Nephron (organoid): ENCODE results near the gene MICALL2.

Experiments
- H3K27ac Mint-ChIP-seq, 3 experiments: 2 replicates each; pipeline ENCODE4 v1.8.0; 2020; ENCODE audit warnings: mixed read lengths in 3 of 3, mild to moderate bottlenecking in 2 of 3, moderate library complexity in 1 of 3
- H3K27me3 Mint-ChIP-seq: 2 replicates; pipeline ENCODE4 v1.8.0; 2021; ENCODE audit warnings: low read depth, mild to moderate bottlenecking, moderate library complexity, mixed read lengths
- H3K36me3 Mint-ChIP-seq: 2 replicates; pipeline ENCODE4 v1.8.0; 2020; ENCODE audit warnings: low read depth, mixed read lengths
- H3K4me1 Mint-ChIP-seq: 2 replicates; pipeline ENCODE4 v1.8.0; 2020; ENCODE audit warnings: mixed read lengths
- H3K4me3 Mint-ChIP-seq, 3 experiments: 2 replicates each; pipeline ENCODE4 v1.8.0; 2020; ENCODE audit warnings: mild to moderate bottlenecking in 3 of 3, mixed read lengths in 3 of 3, moderate library complexity in 2 of 3
- H3K9me3 Mint-ChIP-seq: 2 replicates; pipeline ENCODE4 v1.8.0; 2020; ENCODE audit warnings: mixed read lengths
- CTCF ChIP-seq, 3 experiments: fragments of 200-600 bp; sonication (generic); IDR thresholded peaks; one replicate each; pipeline ENCODE4 v1.5.0; 2021; ENCODE audit warnings: antibody characterized with exemption in 3 of 3; ENCODE audit not compliant: unreplicated experiment in 3 of 3

The MICALL2 gene

GRCh38 chr7:1460821-1461645, 1.8 kb upstream of the MICALL2 start:
- H3K4me3 Mint-ChIP-seq, result peak overlapping the region in 2 of 3 experiments; percentile 9 to 25
- no peaks in the 10 kb centered on the region for H3K36me3 Mint-ChIP-seq
- TF ChIP-seq CTCF (IDR thresholded peaks at IDR 0.05; ENCODE audit: unreplicated experiment in 3 of 3), result no peak
- H3K9me3 Mint-ChIP-seq, result no peaks in the 10 kb centered on the region
- H3K27ac Mint-ChIP-seq, result peak overlapping the region in 1 of 3 experiments; percentile 4
- H3K27me3 Mint-ChIP-seq, result peaks cover 7% of the 10 kb centered on the region
- peaks cover 20% of the 10 kb centered on the region for H3K4me1 Mint-ChIP-seq

- no peaks in the 10 kb centered on the region for H3K36me3 Mint-ChIP-seq
- no peaks in the 10 kb centered on the region for H3K9me3 Mint-ChIP-seq
- H3K27ac Mint-ChIP-seq, result no peak overlapping the region
- peaks cover 20% of the 10 kb centered on the region for H3K4me1 Mint-ChIP-seq
- peaks cover 7% of the 10 kb centered on the region for H3K27me3 Mint-ChIP-seq
- no peak for TF ChIP-seq CTCF (IDR thresholded peaks at IDR 0.05; ENCODE audit: unreplicated experiment in 3 of 3)
- H3K4me3 Mint-ChIP-seq, result peak overlapping the region; percentile 72 to 73 (median 73)
Observed at GRCh38 chr7:1459920-1460820, 900 bp upstream of the MICALL2 start.

- Mint-ChIP-seq H3K4me3 (peak overlapping the region; percentile 67 to 73 (median 70)), H3K27ac (no peak overlapping the region), H3K4me1 (peaks cover 20% of the 10 kb centered on the region), H3K9me3 (no peaks in the 10 kb centered on the region), H3K36me3 (no peaks in the 10 kb centered on the region), H3K27me3 (peaks cover 7% of the 10 kb centered on the region)
- TF ChIP-seq CTCF (IDR thresholded peaks at IDR 0.05; ENCODE audit: unreplicated experiment in 3 of 3), result no peak
Observed at GRCh38 chr7:1459512-1459892, 232 bp upstream of the MICALL2 start.

GRCh38 chr7:1457949-1458682, 1.2 kb downstream of the MICALL2 start:
- H3K9me3 Mint-ChIP-seq, result no peaks in the 10 kb centered on the region
- TF ChIP-seq CTCF (IDR thresholded peaks at IDR 0.05; ENCODE audit: unreplicated experiment in 3 of 3), result no peak
- no peaks in the 10 kb centered on the region for H3K36me3 Mint-ChIP-seq
- H3K27ac Mint-ChIP-seq, result no peak overlapping the region
- peak overlapping the region; percentile 73 to 81 (median 75) for H3K4me3 Mint-ChIP-seq
- peaks cover 20% of the 10 kb centered on the region for H3K4me1 Mint-ChIP-seq
- peaks cover 7% of the 10 kb centered on the region for H3K27me3 Mint-ChIP-seq

- Mint-ChIP-seq H3K27ac (no peak overlapping the region), H3K4me3 (peak overlapping the region; percentile 73 to 81 (median 75)), H3K4me1 (peaks cover 20% of the 10 kb centered on the region), H3K27me3 (peaks cover 10% of the 10 kb centered on the region), H3K36me3 (no peaks in the 10 kb centered on the region), H3K9me3 (no peaks in the 10 kb centered on the region)
- TF ChIP-seq CTCF (IDR thresholded peaks at IDR 0.05; ENCODE audit: unreplicated experiment in 3 of 3), result no peak
Observed at GRCh38 chr7:1457059-1457948, 2.0 kb downstream of the MICALL2 start.
